SK-MEL-5 (cell line): ENCODE data around the gene ASIC5. TPM values are rescaled to one million over a fixed set of nuclear protein-coding genes. Genes with fewer than 3 reads are reported as not detected.

Experiments
- DNase-seq: peaks from one replicate; pipeline ENCODE4 v3.0.0-alpha.2; 2016; ENCODE audit warnings: low read depth, low spot score
- in situ Hi-C: cut with HindIII; loops from 2 replicates; pipeline ENCODE4 v1.10.0; 2016; ENCODE audit warnings: low sequenced_read_pairs, high pct_unique_total_duplicates, low pct_unique_long_range_greater_than_20kb
- total RNA-seq: library from RNA; depleted of rRNA; stranded (reverse); fragments of >200 nt; shearing (Covaris generic); gene quantifications from 2 replicates; pipeline ENCODE4 v1.2.3, GENCODE V29; 2014

ASIC5 gene
- total RNA-seq, 1 experiment from 2014 or later: not detected

DNA sequence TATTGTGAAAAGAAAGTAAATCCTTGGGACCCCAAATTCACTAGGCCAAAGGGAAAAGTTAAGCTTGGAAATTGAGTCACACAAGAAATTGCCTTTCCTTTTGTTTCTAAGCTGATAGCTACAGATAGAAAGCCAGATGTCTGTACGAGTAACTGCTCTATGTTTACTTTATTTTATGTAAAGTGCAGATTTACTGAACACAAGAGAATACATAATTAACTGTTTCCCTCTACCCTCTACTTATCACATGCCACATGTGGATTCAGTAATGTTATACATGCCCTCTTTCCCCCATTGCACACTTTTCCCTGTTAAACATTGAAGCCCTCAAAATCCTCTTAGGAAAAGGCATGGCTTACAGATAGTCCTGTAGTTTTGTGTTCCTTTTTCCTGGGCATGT, 21.0 kb upstream of the ASIC5 start:
- no peak for DNase-seq
- in situ Hi-C loops: no loop called here

DNA sequence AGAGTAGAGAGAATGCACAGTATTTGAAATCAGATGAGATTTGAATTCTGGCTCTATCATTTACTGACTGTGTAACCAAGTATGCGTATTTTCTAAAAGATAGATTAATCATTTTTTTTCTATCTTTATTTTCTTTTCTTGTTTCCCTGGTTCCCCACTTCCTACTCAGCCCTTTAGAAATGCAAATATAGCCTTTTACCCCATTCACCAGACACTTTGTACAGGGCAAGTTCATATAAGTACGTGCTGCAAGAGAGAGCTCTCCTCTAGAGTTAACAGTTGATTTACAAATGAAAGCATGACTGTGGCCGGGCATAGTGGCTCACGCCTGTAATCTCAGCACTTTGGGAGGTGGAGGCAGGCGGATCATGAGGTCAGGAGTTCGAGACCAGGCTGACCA, 19.6 kb upstream of the ASIC5 start:
- in situ Hi-C loops: no loop called here
- DNase-seq: no peak

DNA sequence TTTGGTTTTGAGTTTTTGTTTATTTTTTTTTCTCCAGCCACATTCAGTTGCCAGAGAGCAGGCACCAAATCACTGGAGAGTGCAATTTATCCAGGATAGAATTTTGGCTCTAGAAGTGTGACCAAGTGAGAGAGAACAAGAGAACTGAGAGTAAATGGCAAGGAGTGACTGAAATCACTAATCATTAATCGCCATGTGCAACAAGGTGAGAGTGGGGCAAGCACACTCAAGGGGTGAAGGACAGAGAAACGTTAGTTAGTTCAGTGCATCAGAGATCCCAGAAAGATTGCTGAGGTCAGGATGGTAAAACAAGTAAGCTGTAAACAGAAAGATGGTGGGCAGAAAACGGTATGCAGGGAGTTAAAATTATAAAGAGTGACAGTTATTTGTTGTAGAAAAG, 17.8 kb upstream of the ASIC5 start:
- no peak for DNase-seq
- in situ Hi-C loops: no loop called here

DNA sequence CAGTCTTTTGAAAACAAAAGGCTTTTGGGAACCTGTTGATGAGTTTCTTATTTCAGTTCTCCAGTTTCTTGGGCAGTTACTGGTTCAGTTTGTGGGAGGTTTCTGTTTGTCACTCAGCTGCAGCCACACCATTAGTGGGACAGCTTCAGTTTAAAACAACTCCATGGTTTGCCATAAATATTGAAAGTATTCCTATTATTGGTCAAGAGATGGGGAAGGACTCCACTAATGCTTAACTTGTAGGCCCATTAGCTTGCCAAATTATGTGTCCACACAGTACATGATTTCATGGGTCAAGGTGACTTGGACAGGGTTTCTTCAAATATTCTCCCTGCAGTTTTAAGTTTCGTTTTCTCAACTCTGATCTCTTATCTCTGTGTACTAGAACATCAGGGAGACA, 15.5 kb upstream of the ASIC5 start:
- no peak for DNase-seq
- in situ Hi-C loops: no loop called here

DNA sequence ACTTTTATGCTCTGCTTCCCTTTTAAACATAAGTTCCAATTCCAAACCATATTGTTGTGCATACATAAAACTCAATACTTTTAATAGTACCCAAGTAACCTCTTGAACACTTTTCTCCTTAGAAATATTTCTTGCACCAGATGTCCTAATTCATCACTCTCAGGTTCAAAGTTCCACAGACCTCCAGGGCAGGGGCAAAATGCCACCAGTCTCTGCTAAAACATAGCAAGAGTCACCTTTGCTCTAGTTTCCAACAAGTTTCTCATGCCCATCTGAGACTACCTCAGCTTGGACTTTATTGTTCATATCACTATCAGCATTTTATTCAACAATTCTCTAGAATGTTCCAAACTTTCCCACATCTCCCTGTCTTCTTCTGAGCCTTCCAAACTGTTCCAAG, 13.7 kb upstream of the ASIC5 start:
- no peak for DNase-seq
- in situ Hi-C loops: no loop called here

DNA sequence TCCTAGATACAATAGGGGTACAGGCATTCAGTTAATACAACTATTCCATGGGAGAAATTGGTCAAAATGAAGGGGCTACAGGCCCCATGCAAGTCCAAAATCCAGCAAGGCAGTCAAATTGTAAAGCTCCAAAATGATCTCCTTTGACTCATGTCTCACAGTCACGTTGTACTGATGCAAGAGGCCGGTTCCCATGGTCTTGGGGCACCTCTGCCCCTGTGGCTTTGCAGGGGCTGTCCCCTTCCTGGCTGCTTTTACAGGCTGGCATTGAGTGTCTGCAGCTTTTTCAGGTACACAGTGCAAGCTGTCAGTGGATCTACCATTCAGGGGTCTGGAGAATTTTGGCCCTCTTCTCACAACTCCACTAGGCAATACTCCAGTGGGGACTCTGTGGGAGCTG, 12.5 kb upstream of the ASIC5 start:
- DNase-seq: no peak
- in situ Hi-C loops: no loop called here

DNA sequence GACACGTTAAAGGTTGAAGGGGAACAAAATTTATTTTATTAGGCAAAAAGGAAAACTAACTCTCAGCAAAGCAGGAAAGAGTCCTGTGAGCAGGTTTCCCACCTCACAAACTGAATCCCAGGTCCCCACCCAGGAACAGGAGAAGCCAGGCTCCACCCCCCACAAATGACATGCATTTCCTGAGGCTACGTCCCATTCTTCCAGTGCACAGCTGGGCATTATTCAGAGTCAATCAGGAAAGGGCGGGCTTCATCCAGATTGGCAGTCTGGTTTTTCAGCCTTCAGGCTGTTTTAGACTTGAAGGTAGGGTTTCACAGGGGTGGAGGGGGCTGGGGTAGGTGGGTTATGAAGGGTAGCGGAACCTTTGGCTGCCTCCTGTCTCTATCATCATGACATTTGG, 11.9 kb upstream of the ASIC5 start:
- in situ Hi-C loops: no loop called here
- no peak for DNase-seq

DNA sequence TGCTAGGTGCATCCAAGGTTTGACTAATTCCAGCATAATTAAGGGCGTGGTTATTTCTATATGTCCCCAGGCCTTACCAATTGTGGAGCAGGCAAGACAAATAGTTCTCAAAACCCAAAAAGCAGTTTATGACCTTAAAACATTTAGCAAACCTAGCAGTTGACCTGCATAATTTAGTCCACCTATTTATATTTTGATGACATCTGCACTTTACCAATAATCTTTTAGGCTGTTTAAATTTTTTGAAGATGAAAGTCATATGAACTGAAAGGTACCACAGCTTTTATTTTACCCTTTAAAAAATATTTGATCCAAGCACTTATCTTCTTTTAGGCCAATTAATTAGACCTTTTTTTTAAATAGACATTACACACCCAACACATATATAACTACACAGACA, 9.8 kb upstream of the ASIC5 start:
- in situ Hi-C loops: no loop called here
- DNase-seq: no peak

DNA sequence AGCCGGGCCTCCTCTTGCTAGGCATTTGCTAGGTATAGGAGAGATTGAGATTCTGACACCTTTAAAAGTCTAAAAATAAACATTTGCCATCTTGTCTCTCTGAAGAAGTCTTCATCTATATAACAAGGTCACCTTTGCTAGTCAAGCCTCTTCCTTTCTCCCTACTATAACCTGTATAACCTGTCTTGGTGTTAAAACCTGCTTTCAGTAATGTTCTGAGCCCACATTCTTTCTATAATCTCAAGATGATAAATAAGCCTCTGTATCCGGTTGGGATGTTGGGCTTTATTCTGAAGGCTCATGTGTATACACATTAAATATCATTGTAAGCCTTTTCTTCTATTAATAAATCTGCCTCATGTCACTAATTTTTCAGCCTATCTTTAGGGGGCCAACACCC, 10.2 kb downstream of the ASIC5 start:
- in situ Hi-C loops: no loop called here
- no peak for DNase-seq

DNA sequence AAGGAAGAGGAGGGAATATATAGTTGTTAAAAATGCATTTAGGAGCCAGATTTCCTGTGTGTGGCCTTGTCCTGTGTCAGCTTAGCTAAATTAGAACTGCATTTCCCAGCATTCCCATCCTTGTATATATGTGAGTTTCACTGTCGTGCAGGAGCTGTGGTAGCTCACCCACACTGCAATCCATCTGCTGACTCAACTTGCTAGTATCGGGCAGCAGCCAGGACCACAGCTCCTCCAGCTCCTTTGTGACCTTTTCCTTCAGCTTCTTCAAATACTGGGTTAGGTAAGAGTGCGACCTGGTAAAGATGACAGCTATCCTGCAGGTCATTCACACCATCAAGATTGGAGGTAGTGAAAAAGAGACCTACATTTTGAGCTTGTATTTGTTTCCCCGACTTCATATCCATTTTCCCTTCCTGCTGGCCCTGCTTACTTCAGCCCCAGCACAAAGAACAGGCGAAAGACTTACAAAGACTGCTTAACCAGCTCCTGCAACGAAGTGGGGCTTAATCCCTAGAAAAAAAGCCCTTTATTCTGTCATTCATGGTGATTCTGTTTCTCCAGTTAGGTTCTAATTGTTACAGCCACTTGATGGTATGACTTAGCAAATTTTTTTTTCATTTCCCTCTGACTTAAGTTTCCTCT, 11.4 kb downstream of the ASIC5 start:
- in situ Hi-C loops: no loop called here
- DNase-seq: peak; percentile 41

DNA sequence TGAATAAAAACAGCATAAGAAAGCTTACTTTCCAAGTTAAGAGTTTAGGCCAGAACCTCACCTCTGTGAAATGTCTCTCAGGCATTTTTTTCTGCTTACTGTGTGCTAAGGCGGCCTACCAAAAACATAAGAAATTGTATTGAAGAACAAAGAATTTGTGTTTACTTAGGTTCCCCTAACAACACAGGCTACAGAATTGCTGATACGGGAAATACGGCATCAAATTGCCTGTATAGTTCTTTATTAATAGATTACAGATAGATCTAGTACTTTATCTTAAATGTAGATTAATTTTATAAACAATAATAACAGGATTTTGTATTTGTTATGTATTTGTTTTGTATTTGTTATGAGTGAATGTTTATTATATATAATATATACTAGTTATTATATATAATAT, 12.9 kb downstream of the ASIC5 start:
- DNase-seq: no peak
- in situ Hi-C loops: no loop called here

DNA sequence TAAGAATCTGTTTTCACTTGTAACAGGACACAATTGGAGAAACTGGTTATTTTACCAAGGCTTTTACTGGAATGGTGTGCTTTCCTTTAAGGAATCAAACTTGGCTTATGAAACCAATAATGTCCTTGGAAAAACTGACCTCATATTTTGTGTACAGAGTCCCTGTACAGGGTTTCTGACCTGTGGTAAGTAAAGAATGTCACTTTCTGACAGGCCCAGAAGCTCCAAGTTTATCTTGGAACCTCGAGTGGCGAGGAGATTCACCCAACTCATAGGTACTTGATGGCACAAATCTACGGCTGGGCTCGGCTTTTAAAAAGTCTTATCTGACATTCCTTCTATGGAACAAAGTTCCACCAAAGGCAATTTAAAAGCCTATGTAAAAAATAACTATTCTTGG, 17.0 kb downstream of the ASIC5 start:
- DNase-seq: no peak
- in situ Hi-C loops: no loop called here

DNA sequence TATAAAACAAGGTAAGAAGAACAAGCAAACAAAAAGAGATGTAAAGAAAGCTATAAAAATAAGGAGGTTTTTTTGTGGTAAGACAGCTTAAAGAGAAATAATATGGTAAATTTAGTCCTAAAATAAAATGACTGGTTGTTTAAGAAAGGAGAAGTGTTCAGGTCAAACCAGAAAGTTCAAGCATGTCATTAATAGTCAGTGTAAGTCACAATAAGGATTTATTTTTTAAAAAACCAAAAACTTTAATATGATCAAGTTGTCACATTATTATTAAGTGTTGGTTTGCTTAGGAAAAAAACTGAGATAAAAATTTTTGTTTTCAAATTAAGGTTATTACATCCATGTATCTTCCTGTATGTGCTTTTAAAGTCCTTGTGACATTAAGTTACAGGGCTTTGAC, 19.1 kb downstream of the ASIC5 start:
- in situ Hi-C loops: no loop called here
- no peak for DNase-seq

DNA sequence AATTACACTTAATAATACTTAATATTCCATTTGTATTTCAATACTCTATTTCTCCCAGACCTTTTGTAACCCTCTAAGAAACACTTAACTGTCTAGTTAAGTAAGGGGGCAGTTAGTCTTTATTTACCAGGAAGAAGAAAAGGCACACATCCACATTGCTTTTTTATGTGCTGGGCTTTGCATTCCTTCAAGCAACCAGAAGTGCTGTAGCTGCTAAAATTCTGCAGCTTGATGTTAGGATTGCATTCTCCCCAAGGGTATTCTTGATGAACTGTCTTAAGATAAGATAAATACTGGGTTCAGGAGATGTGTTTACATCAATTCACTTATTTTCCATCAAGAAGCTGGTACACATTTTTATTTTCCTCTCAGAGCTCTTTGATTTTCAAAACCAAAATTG, 24.0 kb downstream of the ASIC5 start:
- no peak for DNase-seq
- in situ Hi-C loops: no loop called here

DNA sequence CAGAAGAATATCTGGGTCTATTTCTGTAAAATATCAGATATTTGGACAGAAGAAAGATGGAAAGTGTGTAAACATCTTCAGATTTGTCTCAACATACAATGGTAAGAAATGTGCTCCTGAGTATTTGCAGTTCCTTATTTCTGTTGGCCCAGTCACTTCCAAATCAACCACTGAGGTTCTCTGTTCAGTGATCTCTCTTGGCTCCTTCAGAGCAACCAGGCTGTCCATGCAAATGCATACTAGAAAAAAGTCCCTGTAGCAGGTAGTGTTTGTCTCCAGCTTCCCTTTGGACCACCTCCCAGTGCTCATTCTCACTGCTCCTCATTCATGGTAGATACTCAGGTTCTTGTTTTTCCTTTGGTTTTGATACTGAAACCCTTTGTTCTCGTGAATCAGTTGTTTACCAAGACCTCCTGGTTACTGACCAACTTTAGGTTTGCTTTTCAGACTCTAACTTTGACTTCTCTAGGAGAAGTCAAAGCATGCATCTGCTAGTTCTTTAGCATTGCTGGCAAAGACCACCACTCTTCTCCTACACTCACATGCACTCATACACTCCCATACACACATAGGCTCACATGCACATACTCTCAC, 28.8 kb downstream of the ASIC5 start:
- in situ Hi-C loops: no loop called here
- no peak for DNase-seq

DNA sequence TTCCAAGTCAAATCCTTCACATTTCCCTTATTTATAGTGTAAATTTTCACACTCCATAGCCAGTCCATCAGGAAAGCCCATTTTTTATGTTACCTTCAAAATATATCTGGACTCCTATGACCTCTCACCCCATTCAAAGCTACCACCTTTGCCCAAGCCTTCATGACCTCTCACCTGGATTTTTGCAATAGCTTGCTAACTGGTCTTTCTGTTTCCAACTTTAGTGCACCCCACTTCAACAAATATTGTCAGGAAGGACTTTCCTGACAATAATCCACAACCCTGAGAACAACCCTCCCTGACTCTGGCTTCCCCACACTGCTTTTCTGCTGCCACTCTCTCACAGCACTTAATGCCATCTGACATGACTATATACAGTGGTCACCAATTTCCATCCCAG, 33.4 kb downstream of the ASIC5 start:
- in situ Hi-C loops: no loop called here

DNA sequence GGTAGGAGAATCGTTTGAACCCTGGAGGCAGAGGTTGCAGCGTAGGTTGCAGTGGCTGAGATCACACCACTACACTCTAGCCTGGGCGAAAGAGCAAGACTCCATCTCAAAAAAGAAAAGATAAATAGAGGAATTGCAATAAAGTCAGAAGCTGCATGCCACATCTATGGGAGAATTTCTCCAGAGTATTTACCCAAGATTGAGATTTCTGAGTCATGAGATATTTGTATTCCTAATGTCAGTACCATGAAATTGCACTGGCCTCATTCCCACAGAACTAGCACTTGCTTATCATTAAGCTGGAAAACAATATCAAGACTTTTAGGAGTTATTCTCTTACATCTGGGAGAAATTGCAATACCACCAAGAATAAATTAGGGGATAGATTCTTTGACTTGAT, 37.4 kb downstream of the ASIC5 start:
- no peak for DNase-seq
- in situ Hi-C loops: no loop called here

More for the DNA sequence above, 33.4 kb downstream of the ASIC5 start:
- DNase-seq: no peak

DNA sequence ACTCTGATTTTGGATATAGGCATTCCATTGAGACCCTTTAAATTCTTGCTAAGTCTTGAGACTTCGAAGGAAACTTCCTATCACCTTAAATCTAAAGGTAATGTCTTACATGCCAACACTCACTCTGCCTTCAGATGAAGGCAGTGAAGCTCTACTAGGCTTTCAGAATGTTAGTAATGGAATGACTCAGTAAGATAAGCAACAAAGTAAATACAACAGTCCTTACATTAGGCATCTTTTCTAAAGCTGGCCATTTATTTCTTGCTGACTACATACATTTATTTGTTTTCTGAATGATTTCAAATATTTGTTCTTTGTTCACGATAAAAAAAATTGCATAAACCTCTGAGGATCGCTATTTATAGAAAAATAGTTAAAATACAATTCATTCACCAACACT, 43.5 kb downstream of the ASIC5 start:
- in situ Hi-C loops: no loop called here
- DNase-seq: no peak

DNA sequence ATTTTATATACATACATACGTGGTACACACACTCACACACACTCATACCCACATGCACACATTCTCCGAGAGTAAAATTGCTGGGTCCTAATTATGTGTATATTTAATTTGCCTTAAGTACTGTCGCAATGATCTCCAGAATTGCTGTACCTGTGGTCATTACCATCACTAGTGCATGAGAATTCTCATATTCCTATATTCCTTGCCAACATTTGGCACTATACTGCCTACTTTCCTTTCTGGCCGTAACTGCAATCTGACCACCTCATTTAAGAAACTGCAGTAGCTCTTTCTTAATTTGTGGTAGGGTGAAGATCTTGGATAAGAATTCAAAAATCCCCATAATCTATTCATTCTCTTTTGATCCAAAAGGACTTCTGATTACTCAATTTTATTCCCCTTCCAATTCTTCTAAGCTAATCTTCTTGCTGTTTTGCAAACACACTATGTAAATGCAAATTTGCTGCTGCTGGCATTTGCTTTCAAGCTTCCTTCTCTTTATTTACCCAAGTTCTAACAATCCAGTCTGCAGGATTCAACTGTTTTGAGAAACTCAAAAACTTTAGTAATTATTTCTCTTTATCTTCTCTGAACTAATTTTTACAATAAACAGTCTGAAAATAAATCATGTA, 45.1 kb downstream of the ASIC5 start:
- DNase-seq: no peak
- in situ Hi-C loops: no loop called here
